ENCODE measurements around the gene MORC1. TPM values are rescaled to one million over a fixed set of nuclear protein-coding genes. Genes with fewer than 3 reads are reported as not detected.

The MORC1 gene
- polyA plus RNA-seq, 2 of the 4 experiments (the other 2 are of a cell fraction) = not detected

- ChIA-PET POLR2A (no interaction called here), CTCF (no interaction called here)
- TF ChIP-seq RAD21 (conservative IDR thresholded peaks at IDR 0.05 in 1 of 2, IDR thresholded peaks at IDR 0.05 in 1 of 2) = no peak
- TF ChIP-seq RFX5 (IDR thresholded peaks at IDR 0.05) = no peak
- TF ChIP-seq EHF (CRISPR knock-in tag; IDR thresholded peaks at IDR 0.05) = no peak
- TF ChIP-seq JUN (IDR thresholded peaks at IDR 0.05) = no peak
- no peak for TF ChIP-seq ZFP36 (IDR thresholded peaks at IDR 0.05; ENCODE audit: borderline replicate concordance, partially characterized antibody)
- TF ChIP-seq PBX3 (IDR thresholded peaks at IDR 0.05) = no peak
- TF ChIP-seq CTCF (IDR thresholded peaks at IDR 0.05) = no peak
- no peak for TF ChIP-seq GATA3 (IDR thresholded peaks at IDR 0.05; ENCODE audit: borderline replicate concordance)
- no peak for TF ChIP-seq REST (IDR thresholded peaks at IDR 0.05)
- TF ChIP-seq ZSCAN20 (CRISPR knock-in tag; IDR thresholded peaks at IDR 0.05) = no peak
- TF ChIP-seq NR3C1 (IDR thresholded peaks at IDR 0.05) = no peak
- TF ChIP-seq HDAC2 (IDR thresholded peaks at IDR 0.05) = no peak
- no peak for TF ChIP-seq BCL3 (IDR thresholded peaks at IDR 0.05)
- TF ChIP-seq SMC3 (IDR thresholded peaks at IDR 0.05) = no peak
- no peak overlapping the region for H3K27ac ChIP-seq
- no peaks in the 10 kb centered on the region for H3K4me1 ChIP-seq
- FAIRE-seq = no peak
- H3K4me3 ChIP-seq = no peak overlapping the region
- DNase-seq (ENCODE audit: low read depth in 1 of 2, low spot score in 1 of 2) = no peak
- ATAC-seq = no peak
- no peaks in the 10 kb centered on the region for H3K9me3 ChIP-seq
- H3K4me2 ChIP-seq = no peak overlapping the region
- 46% methylated on average over 4 of the region's 4 CpGs for WGBS (ENCODE audit: missing lambda C conversion rate)
Measured at GRCh38 chr3:109114746-109115145, 3.2 kb downstream of the MORC1 start.

GRCh38 chr3:109112946-109113760, 4.8 kb downstream of the MORC1 start:
- DNase-seq (ENCODE audit: low read depth in 1 of 2, low spot score in 1 of 2) (no peak), FAIRE-seq (no peak), ATAC-seq (no peak)
- Histone ChIP-seq H3K4me1 (no peaks in the 10 kb centered on the region), H3K4me2 (no peak overlapping the region), H3K4me3 (no peak overlapping the region), H3K27ac (no peak overlapping the region), H3K9me3 (no peaks in the 10 kb centered on the region)
- no peak for TF ChIP-seq BHLHE40 (IDR thresholded peaks at IDR 0.05; ENCODE audit: low read depth, low read length)
- no peak for TF ChIP-seq FOXS1 (CRISPR knock-in tag; IDR thresholded peaks at IDR 0.05)
- TF ChIP-seq CBX2 (IDR thresholded peaks at IDR 0.05; ENCODE audit: borderline replicate concordance, low read depth) = no peak
- no peak for TF ChIP-seq HES2 (IDR thresholded peaks at IDR 0.05)
- TF ChIP-seq NPAS2 (CRISPR knock-in tag; IDR thresholded peaks at IDR 0.05; ENCODE audit: borderline replicate concordance) = no peak
- TF ChIP-seq HOXA7 (CRISPR knock-in tag; IDR thresholded peaks at IDR 0.05) = no peak
- no peak for TF ChIP-seq CHD2 (IDR thresholded peaks at IDR 0.05; ENCODE audit: low read length, partially characterized antibody)
- TF ChIP-seq CEBPB (IDR thresholded peaks at IDR 0.05) = no peak
- TF ChIP-seq ZSCAN20 (CRISPR knock-in tag; IDR thresholded peaks at IDR 0.05) = no peak
- no peak for TF ChIP-seq ZFP36 (IDR thresholded peaks at IDR 0.05; ENCODE audit: borderline replicate concordance, partially characterized antibody)
- POLR2A ChIA-PET = no interaction called here
- 28% methylated on average over 4 of the region's 4 CpGs for WGBS (ENCODE audit: missing lambda C conversion rate)
- CTCF ChIA-PET = interaction anchor here (0.8 to 1.1 kb wide), 2 partner anchors 62 to 90 kb away, joined by 3 read pairs; no protein-coding TSS in a partner anchor

Measured in A549 (cell line).